Hepatocyte (in vitro differentiated cells): ENCODE data around the gene FLOT1.

ENCODE experiments used
- EZH2 ChIP-seq: fragments of 200-600 bp; sonication (generic); IDR thresholded peaks from 2 replicates; pipeline ENCODE4 v1.6.1; 2016; ENCODE audit warnings: antibody characterized with exemption, mild to moderate bottlenecking, borderline replicate concordance
- EZH2phosphoT487 ChIP-seq: fragments of 200-600 bp; sonication (generic); IDR thresholded peaks from one replicate; pipeline ENCODE4 v1.6.1; 2018; ENCODE audit warnings: antibody characterized with exemption, mild to moderate bottlenecking, low read depth, moderate library complexity; ENCODE audit not compliant: unreplicated experiment, severe bottlenecking
- TF ChIP-seq, protein P1 (sequence below): fragments of 200-600 bp; sonication (generic); IDR thresholded peaks from 2 replicates; pipeline ENCODE4 v1.5.1; 2016; ENCODE audit warnings: antibody characterized with exemption, mild to moderate bottlenecking; ENCODE audit not compliant: poor library complexity

DNA sequence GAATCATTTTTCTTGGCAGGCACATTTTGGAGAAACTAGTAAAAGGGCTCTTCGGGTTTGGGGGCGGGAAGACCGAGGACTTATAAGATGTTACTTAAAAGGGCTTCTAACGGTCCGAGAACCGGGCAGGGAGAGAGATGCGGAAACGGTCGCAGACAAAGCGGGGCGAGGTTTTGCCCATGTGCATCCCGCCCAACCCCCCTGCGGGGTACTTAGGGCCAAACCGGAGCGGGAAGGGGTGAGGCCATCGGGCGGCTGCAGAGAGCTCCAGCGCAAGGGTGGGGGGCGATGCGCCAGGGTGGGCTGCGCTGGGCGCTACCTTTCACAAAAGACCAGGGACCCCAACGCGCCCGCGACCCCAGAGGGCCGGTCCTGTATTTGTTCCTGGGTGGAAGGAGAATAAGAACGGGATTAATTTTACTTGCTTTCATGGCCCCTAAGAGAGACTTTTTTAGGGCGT is 21.7 kb downstream of the FLOT1 start:
- TF ChIP-seq, protein P1, sequence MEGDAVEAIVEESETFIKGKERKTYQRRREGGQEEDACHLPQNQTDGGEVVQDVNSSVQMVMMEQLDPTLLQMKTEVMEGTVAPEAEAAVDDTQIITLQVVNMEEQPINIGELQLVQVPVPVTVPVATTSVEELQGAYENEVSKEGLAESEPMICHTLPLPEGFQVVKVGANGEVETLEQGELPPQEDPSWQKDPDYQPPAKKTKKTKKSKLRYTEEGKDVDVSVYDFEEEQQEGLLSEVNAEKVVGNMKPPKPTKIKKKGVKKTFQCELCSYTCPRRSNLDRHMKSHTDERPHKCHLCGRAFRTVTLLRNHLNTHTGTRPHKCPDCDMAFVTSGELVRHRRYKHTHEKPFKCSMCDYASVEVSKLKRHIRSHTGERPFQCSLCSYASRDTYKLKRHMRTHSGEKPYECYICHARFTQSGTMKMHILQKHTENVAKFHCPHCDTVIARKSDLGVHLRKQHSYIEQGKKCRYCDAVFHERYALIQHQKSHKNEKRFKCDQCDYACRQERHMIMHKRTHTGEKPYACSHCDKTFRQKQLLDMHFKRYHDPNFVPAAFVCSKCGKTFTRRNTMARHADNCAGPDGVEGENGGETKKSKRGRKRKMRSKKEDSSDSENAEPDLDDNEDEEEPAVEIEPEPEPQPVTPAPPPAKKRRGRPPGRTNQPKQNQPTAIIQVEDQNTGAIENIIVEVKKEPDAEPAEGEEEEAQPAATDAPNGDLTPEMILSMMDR = no peak
- no peak for TF ChIP-seq EZH2phosphoT487
- no peak for TF ChIP-seq EZH2
